ENCODE measurements around the gene SCN5A.
"Not testable (repeated sequence)": the region's sequence is repeated elsewhere in the genome, so short reads cannot be mapped to it uniquely, and the experiment has no call there.

The SCN5A gene

DNA sequence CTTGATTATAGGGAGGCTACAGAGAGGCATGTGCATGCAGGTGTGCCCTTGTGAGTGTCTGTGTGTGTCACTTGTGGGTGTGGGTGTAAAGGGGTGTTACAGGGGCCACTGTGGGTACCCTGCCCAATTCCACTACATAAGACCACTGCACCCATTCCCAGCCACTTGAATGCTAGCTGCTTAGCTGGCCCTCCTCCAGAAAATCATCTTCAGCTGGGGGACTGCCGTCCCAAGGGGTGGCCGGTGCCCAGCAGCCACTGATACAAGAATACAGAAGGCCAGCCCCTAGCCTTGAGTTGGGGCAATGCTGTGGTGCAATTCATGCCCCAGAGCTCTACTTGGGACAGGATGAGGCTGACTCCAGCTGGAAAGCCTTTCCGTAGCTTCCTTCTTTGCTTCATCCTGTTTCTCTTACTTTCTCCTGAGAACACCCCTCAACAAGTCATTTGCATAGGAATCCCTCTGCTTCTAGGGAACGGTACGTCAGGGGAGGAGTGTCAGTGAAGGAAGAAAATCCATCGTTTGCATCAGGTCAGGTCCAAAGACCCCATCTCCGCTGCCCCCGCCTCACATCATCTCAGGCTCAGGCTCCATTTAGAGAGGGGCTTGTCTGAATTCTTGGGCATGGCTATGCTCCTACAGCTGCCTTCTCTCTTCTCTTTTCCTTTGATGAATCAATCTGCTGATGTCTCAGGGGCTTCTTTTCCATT, 72.0 kb downstream of the SCN5A start:
- no peak for DNase-seq

DNA sequence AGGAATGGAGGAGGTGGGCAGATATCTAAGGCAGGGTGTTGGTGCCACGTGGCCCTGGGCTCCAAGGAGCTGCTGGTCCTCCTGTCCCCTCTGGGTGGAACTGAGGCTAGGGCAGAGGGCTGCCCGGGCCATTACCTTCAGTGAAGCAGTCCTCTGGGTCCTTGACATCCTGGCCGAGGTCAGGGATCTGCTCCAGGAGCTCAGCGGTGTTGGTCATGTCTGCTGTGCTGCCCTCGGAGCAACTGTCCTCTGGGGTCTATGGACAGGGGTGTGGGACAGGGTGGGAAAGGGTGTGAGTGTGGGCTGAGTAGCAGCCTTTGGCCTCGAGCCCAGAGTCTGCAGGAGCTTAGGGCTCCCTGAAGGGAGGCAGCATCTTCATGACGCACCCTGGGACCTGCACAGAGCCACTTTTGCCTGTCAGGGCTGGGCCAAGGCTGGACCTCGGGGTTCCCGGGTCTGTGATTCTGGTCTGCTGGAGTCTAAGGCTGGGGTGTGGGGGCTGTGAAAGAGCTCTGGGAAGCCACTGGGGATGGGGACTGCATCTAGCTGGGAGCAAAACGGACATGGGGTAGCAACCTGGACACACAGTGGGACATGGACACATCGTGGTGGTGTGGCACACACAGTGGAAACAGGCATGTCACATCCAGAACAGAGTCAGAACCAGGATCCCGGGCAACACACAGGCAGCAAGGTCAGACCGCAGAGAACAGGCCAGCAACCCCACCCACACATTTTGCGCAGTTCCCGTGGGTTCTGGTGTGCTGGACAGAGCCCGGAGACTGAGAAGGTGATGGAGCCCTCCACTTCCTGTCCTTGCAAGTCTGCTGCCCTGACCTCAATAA, 72.7 kb downstream of the SCN5A start:
- no peak for DNase-seq

DNA sequence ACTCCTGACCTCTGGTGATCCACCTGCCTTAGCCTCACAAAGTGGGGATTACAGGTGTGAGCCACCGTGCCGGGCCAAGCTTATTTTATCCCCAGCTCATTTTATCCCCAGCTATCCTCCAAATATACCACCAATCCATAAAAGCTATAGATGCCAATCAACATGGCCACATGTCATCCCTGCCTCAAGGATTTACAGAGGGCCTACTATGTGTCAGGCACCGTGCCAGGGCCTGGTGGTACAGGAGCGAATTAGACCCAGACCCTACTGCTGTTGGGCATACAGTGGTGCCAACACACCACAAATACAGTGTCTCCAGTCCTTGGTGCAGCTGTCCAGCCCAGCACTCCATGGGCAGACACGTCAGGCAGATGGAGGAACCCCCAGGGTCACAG, 73.4 kb downstream of the SCN5A start:
- DNase-seq, result no peak

DNA sequence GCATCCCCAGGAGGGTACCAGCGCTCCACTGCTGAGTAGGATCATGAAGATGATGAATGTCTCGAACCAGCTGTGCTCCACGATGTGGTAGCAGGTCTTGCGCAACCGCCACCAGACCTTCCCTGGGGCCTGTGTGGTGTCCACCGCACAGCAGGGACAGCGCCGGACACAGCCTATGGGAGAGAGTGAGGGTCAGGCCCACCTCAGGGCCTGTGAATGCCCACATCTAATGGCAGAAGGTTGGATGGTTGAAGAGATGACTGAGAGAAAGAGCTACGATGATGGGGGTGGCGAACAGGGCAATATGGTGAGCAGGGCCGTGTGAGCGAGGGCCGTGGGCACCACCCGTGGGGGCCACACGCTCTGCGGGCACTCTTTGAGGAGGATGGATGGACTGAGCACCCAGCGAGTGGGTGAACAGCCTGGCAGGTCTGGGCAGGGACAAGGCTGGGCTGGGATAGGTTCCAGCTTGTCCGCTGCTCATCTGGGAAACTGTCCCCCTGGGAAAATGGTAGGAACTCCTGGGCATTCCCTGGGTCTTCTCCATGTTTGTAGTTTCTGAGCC, 74.1 kb downstream of the SCN5A start:
- DNase-seq, result no peak

DNA sequence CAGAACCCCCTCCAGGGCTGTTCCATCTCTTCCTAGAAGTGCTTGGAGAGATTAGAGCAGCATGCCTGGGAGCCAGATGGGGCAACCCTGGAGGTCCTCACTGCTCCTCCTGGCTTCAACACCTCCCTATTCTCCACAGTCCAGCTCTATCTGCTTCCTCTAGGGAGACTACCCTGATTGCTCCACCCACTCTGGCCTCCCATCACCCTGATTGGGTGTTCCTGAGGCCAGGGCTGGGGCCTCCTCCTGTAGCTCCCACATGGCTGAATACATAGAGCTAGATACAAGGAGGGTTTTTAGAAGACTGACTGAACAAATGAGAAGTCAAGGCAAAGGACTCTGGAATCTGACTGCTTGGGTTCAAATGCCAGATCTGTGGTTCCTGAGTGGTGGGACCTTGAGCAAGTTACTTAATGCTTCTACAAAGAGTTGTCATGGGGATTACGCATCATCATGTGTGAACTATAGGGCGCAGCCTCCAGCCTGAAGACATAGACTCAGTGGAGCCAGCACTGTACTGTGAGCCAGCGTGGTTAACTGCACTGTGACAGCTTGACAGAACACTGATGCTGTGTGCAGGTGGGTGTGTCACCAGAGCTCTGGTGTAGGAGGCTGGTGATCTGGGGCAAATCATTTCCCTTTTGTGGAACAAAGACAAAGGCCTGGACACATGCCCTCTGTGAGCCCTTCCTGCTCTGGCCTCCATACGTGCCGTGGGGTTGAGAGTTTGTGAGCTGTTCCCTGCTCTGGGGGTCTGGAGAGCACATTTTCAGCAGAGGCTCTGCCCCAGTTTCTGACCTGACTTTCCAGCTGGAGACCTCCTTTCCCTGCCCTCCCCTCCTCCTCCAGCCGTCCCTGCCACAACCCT, 74.8 kb downstream of the SCN5A start:
- DNase-seq, result no peak

DNA sequence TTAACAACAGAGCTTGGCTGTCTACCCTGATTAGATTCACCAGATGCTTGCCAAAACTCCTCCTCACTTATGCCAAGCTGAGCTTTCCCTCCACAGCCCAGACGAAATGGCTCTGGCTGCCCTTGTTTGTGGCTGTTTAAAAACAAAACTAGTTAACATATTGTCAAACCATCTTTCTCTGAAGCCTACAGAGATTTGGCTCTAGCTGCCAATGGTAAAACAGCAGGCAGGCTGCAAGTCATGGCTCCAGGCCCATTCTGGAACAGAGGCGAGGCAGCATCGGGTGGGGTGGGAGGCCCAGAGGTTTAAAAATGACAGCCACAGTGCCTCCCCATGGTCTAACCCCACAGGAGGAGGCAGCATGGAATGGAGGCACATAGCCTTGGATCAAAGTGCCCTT, 75.9 kb downstream of the SCN5A start:
- no peak for DNase-seq

DNA sequence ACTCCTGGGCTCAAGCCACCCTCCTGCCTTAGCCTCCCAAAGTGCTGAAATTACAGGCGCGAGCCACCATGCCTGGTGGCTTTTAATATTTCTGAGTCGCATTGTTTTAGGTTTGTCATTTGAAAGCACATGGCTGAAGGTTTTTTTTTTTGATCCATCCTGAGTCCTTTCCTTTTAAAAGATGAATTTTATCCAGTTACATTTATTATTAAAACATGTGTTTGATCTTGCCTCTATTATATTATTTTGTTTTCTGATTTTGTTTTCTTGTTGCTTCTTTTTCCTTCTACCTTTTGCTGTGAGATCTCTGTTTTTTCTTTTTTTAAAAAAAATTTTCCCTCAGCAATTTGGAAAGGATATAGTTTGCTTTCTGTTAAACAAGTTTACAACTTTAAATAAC, 76.4 kb downstream of the SCN5A start:
- DNase-seq, result no peak

DNA sequence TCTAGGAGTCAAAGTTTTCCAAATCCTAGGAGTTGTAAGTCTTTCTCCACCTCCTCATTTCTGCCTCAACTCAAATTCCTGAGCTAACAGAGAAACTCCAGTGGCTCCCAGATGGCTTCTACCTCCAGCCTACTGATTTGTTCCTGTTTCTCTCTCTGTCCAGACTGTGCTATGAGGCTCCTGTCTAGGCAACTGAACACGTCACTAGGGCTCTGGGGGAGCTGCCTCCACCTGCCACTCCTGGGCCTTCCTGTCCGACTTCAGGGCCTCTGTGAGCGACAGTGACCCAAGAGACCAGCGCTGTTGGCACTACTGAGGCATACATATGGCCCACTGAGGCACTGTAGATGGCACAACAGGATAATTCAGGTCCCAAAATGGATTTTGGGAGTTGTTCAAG, 82.0 kb downstream of the SCN5A start:
- no peak for DNase-seq

DNA sequence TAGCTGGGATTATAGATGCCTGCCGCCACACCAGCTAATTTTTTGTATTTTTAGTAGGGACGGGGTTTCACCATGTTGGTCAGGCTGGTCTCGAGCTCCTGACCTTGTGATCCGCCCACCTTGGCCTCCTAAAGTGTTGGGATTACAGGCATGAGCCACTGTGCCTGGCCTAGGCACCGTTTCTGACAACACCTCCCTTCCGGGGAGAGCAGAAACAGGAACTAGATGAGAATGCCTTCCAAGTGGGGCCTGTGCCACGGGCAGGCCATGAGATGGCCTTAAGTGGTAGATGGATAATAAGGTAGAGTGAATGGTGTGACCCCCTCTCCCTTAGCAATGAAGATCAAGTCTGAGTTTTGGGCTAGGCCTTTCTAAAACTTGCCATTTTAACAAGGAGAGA, 82.7 kb downstream of the SCN5A start:
- DNase-seq, result not testable (repeated sequence)

DNA sequence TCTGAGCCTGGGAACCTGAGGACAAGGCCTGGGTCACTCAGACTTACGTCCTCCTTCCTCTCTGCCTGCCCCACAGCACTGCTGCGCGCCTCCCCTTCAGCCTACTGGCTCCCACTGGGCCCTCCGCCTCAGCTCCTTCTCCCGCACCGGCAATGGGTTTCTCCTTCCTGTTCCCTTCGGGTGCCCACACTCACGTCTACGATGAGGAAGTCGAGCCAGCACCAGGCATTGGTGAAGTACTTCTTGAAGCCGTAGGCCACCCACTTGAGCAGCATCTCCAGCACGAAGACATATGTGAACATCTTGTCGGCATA, 83.3 kb downstream of the SCN5A start:
- no peak for DNase-seq

DNA sequence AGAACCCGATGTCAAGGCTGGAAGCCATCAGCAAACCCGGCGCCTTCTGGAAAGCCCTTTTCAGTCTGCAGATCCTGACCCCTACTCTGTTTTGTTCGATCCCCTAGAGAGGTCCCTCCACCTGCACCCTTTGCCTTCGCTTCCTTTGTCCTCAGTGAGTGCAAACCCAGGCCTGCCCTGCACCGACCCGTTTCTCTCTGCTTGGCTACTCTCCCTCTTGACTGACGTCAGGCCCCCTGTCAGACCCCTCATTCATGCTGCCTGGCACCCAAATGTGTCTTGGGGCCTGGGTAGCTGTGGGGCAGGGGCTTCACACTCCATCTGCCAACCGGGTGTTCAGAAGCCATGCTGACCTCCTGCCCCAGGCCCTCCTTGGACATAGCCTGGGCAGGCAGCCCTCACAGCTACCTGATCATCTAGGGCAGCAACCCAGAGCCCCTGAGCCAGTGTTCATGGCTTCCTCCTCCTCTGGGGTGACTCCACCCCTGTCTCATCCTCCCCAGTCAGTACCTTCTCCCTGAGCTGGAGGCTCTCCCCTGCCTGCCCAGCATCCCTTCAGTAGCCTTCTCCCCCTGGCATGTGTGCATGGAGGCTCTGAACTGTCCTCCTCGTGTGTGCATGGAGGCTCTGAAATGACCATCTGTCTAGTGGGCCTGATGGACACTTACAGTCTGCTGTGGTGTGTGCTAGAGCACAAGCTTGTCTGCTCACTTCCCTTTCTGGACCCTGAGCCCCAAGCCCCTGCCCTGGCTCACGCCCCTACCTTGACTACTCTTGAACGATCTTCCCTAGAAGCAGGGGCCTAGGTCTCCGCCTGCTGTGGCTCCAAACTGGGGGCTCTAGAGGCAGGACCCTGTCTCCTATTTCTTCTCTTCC, 83.9 kb downstream of the SCN5A start:
- no peak for DNase-seq

DNA sequence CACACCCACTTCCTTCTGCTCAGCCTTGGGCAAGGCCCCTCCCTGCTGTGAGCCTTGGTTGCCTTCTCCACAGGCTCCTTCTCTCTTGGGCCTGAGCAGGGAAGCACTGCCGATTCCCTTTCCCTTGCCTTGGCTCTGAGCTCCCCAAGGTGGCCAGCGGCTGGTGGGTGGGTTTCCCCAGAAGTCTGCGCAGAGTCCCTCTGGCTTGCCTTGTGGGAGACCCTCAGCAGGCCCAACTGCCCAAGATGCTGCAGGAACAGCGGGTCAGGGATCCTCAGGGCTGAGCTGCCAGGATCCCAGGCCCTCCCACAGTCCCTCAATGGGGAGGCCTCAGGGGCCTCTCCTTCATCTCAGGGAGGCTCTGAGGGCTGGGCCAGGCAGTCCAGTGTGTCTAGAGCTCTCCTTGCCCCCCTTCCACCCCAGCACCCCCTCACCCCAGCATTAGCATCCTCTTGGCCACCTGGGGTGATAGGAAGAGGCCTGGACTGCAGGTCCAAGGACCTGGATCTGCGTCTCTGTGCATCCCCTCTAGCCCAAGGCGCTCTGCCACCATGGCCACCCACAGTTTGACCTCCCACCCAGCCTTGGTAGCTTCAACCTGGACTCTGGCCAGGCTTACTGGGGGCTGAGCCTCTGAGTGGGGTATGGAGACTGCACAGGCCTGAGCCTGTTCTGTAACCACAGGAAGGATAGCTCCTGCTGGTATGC, 84.7 kb downstream of the SCN5A start:
- no peak for DNase-seq

DNA sequence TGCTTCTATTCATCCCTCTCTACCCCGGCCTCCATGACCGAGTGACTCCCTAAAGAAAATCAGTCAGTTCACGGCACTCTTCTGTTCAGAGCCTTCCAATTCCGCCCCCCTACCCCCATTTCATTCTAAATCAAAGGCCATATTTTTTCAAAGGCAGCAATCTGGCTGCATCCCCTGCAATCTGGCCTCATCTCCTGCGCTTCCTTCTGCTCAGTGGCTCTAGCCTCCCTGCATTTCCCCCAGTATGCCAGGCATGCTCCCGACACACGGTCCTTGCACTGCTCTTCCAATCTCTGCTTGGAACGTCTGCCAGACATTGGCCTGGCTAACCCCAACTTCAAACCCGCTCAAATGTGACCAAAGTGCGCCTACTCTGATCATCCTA, 85.6 kb downstream of the SCN5A start:
- DNase-seq, result no peak

DNA sequence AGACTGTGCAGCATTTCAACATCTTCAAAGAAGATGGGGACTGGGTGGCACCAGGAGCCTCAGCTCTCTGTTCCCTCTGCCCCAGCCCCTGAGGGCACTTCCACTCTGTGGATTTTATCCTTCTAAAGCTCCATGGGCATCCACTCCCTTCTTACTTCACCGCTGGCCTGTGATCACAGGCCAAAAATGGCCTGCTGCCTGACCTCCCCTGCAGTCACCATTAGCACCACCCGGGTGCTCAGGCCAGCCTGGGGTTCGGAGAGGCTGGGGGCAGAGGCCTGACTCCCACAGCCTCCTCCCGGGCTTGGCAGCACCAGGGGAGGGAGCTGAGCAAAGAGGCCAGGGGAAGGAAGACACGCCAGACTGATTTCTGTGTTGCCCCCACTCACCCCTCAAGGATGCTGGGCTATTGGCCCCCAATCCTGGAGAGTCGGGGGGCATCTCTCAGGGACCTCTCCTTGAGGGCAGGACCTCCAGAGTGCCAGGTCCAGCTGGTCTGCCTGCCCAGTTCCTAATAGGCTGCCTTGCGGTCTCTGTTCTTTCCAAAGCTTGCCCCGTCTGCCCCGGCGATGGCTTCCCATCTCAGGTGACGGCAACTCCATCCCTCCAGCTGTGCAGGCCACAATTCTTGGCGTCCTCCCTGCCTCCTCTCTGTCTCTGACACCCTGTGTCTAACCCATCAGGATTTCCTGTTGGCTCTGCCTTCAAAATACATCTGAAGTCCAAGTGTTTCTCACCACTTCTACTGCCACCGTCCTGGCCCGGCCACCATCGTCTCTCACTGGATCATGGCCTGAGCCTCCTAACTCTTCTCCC, 86.2 kb downstream of the SCN5A start:
- DNase-seq, result no peak

DNA sequence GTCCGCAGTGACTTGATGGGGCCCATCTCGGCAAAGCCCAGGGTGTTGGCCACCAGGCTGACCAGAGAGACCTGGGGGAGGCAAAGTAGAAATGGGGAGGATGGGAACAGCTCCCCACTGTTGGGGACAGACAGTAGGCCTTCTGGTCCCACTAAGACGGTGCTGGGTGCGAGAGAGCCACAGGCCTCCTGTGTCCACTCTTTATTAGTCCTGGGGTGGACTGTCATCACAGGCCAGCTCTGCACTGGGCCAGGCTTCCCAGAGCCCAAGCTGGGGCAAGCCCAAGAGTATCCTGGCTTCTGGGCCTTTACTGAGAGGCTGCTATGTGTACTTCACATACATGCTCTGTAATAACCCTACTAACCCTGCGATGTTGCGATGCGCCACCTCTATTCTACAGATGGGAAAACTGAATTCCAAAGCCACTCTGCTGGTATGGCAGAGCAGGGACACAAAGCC, 87.0 kb downstream of the SCN5A start:
- DNase-seq, result no peak

DNA sequence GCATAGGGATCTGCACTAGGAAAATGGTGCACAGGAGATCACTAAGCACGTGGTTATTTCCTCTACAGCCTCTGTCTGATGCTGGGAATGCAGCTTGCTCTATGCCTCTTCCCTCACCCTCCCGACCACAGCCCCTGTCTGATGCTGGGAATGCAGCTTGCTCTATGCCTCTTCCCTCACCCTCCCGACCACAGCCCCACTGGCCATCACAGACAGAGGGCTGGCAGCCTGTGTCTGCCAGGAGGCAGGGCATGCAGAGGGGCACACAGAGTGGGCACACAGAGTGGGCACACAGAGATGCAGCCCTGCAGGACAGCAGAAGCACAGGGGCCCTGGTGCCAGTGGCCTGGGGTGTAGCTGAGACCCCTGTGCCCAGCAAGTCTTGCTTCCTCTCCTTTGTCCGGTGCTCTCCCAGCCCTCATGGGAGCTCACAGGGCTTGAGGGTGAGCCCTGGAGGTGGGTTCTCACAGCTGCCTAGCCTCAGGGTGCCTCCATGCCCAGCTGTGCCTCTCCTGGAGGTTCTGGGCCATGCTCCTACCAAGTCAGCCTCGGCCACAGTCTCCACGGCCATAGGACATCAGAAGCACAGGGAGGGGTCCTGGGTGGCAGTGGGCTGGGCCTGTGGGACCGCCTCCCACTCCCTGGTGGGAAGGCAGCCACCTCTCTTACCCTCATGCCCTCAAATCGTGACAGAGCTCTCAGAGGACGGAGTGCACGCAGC, 87.6 kb downstream of the SCN5A start:
- DNase-seq, result no peak

DNA sequence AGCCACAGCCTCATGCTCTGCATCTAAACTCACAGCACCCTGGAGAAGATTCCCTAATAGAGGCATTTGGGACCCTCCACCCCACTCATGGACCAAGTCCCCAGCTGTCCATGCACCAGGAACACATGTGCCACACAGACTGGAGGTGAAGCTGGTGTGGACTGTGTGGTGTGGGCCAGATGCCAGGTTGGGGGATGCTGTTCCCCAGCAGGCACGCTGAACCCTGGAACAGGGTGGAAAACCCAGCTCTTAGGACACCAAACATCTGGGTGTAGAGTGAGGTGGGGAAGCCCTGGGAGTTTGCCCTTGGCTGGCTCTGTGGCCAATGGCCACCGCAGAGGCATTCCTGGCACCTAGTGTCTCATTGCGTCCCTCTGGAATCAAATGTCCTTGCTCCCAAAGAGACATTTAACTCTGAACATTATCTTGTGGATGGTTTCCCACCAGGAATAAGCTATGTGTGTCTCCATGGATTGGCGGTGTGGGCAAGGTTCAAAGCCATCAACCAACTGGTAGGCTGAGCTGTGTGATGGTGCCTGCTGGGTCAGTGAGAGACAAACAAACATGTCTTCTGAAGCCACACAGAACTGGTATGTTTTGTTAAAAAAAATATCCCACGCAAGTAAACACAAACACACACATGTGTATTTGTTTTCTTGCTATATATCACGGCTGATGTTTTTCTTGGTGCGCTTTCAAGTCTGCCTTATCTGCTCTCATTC, 88.3 kb downstream of the SCN5A start:
- DNase-seq, result no peak

DNA sequence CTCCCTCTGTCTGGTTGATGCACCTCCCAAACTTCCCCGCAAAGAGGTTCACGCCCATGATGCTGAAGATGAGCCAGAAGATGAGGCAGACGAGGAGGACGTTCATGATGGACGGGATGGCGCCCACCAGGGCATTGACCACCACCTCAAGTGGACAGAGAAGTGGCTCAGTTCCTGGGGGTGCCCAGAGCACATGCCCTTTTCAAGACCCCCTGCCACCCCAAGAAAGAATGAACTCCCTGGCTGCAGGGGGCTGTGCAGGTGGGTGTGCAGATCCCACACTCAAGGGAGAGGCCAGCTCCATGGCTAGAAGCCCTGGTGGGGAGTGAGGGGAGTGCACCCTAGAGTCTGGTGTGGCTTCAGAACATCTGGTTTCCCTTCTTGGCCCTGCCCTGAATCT, 89.2 kb downstream of the SCN5A start:
- no peak for DNase-seq

DNA sequence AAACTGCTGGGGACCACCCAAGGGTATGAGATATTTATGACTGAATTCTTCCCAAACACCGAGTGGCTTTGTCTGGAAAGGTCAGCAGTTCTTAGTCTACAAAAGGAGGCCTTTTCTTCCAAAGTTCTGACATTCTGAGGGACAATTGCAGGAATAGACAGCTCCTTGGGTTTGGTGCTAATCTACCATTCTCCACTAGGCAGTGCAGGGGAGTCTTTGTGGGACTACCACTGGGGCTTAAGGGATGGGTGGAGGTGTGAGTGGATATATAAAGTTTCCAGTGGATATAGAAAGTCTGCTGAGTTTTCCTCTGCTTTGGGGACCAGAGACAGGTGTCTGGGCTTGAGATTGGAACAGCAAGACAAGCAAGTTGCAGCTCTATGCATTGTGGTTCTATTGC, 90.6 kb downstream of the SCN5A start:
- no peak for DNase-seq

Measured in activated CD4-positive, alpha-beta T cell treated with anti-CD3 and anti-CD28 coated beads, Interleukin-2, amount 50 U/mL, for 4 hours (primary cell).